Tibial nerve (tissue), 4 donors: ENCODE data around the gene A2M.

Experiments used
- EP300 ChIP-seq, 2 donors: sonication (generic); formaldehyde crosslinking; IDR thresholded peaks; one replicate each; pipeline ENCODE4 v1.6.1; 2017; ENCODE audit warnings: antibody characterized with exemption in 2 of 2, mild to moderate bottlenecking in 1 of 2
- POLR2A ChIP-seq, 2 donors: fragments of 450-650 bp; IDR thresholded peaks; one replicate each; pipeline ENCODE4 v1.6.1; 2017; ENCODE audit warnings: antibody characterized with exemption in 2 of 2, mild to moderate bottlenecking in 2 of 2, moderate library complexity in 2 of 2
- TF ChIP-seq, protein P1 (sequence below), 5 experiments: fragments of 200-600 bp in 3 of 5; fragments of 450-650 bp in 2 of 5; sonication (generic) in 3 of 5; IDR thresholded peaks; one replicate each; pipeline ENCODE4 v1.5.1; 2016 to 2019; ENCODE audit warnings: antibody characterized with exemption in 5 of 5, mild to moderate bottlenecking in 3 of 5, moderate library complexity in 2 of 5

GRCh38 chr12:9047105-9047504 lies 68.6 kb downstream of the A2M start:
- TF ChIP-seq EP300 (IDR thresholded peaks at IDR 0.05): no peak
- TF ChIP-seq, protein P1, sequence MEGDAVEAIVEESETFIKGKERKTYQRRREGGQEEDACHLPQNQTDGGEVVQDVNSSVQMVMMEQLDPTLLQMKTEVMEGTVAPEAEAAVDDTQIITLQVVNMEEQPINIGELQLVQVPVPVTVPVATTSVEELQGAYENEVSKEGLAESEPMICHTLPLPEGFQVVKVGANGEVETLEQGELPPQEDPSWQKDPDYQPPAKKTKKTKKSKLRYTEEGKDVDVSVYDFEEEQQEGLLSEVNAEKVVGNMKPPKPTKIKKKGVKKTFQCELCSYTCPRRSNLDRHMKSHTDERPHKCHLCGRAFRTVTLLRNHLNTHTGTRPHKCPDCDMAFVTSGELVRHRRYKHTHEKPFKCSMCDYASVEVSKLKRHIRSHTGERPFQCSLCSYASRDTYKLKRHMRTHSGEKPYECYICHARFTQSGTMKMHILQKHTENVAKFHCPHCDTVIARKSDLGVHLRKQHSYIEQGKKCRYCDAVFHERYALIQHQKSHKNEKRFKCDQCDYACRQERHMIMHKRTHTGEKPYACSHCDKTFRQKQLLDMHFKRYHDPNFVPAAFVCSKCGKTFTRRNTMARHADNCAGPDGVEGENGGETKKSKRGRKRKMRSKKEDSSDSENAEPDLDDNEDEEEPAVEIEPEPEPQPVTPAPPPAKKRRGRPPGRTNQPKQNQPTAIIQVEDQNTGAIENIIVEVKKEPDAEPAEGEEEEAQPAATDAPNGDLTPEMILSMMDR (IDR thresholded peaks at IDR 0.05): no peak
- no peak for TF ChIP-seq POLR2A (IDR thresholded peaks at IDR 0.05)
